ENCODE results near the gene SCP2D1. TPM values are rescaled to one million over a fixed set of nuclear protein-coding genes. Genes with fewer than 3 reads are reported as not detected.

The SCP2D1 gene
- total and polyA plus RNA-seq, 9 of the 15 experiments (the other 6 are each of a cell fraction or from before 2014, with no cell fraction given), result not detected

DNA sequence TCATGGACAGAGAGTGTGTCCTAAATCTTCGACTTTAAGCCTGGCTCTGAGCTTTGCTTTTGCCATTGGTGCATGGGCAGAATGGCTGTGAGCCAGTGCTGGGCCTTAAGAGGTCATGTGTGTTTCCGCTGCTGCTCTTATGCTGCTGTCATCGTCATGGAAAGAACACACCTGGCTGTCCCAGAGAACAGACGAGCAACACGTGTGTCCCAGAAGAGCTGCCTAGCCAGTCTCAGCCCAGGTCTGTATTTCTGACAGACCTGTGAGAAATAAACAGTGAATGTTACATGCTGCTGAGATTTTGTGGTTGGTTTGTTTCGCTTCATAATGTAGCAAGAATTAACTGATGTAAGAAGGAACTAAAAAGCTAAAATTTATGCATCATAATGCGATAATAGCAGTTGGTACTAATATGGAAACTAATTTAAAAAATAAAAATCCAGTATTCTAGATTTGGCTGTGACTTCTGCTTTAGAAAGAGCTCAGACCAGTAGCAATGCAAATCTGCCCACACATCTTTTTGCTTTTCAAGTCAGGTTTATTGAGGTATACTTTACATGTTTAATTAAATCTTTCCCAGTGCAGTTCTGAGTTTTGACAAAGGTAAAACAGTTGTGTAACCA lies 11.5 kb upstream of the SCP2D1 start:
- DNase-seq (ENCODE audit: extremely low read depth in 1 of 4, low spot score in 3 of 4) (no peak), ATAC-seq (no peak), FAIRE-seq (no peak)
- Histone ChIP-seq H3K27ac (ENCODE audit: extremely low read depth, low read depth, low read length) (no peak overlapping the region), H3K9ac (ENCODE audit: insufficient read depth in 1 of 2, low read depth in 2 of 2, low read length in 2 of 2) (no peak overlapping the region), H2AFZ (ENCODE audit: low read depth, low read length) (no peak overlapping the region), H3K4me2 (ENCODE audit: insufficient read depth, low read length) (no peak overlapping the region), H3K4me1 (replicated peaks in 1 of 2; ENCODE audit: control insufficient read depth in 2 of 2, insufficient read depth in 2 of 2, low read length in 2 of 2) (no peaks in the 10 kb centered on the region), H4K20me1 (replicated peaks; ENCODE audit: control insufficient read depth, insufficient read depth, low read length) (no peaks in the 10 kb centered on the region), H3K79me2 (ENCODE audit: control insufficient read depth, insufficient read depth, low read length) (no peaks in the 10 kb centered on the region), H3K4me3 (no peak overlapping the region), H3K36me3 (ENCODE audit: control insufficient read depth, insufficient read depth, low read length) (no peaks in the 10 kb centered on the region), H3K27me3 (ENCODE audit: control insufficient read depth in 2 of 2, insufficient read depth in 2 of 2, low read length in 2 of 2) (no peaks in the 10 kb centered on the region), H3K9me1 (ENCODE audit: control insufficient read depth, insufficient read depth, low read length) (no peaks in the 10 kb centered on the region), H3K9me3 (replicated peaks; ENCODE audit: control insufficient read depth, insufficient read depth, low read depth, low read length) (no peaks in the 10 kb centered on the region)
- WGBS (ENCODE audit: insufficient coverage, low coverage, missing lambda C conversion rate), result 0% methylated on average over 6 of the region's 7 CpGs
- CTCF ChIA-PET (ENCODE audit: low intra/inter-chr PET ratio), result no interaction called here
- no TSS peak for BruUV-seq (replicated peaks)
- POLR2A ChIA-PET, result no interaction called here
- TF ChIP-seq U2AF1 (optimal IDR thresholded peaks at IDR 0.05; ENCODE audit: low read depth, low read length) (no peak), HSF4 (CRISPR knock-in tag; IDR thresholded peaks at IDR 0.05; ENCODE audit: borderline replicate concordance) (no peak), BCOR (IDR thresholded peaks at IDR 0.05) (no peak), RAD51 (IDR thresholded peaks at IDR 0.05; ENCODE audit: borderline replicate concordance, low read depth) (no peak), RBM15 (IDR thresholded peaks at IDR 0.05; ENCODE audit: insufficient read depth, low read length) (no peak), KDM2B (CRISPR knock-in tag; IDR thresholded peaks at IDR 0.05) (no peak), ZSCAN29 (IDR thresholded peaks at IDR 0.05) (no peak), JUND (IDR thresholded peaks at IDR 0.05; ENCODE audit: borderline replicate concordance, low read depth, low read length) (no peak), JUND (tag; IDR thresholded peaks at IDR 0.05; ENCODE audit: borderline replicate concordance, low read depth, low read length) (no peak)
- TF ChIP-seq, protein P1, sequence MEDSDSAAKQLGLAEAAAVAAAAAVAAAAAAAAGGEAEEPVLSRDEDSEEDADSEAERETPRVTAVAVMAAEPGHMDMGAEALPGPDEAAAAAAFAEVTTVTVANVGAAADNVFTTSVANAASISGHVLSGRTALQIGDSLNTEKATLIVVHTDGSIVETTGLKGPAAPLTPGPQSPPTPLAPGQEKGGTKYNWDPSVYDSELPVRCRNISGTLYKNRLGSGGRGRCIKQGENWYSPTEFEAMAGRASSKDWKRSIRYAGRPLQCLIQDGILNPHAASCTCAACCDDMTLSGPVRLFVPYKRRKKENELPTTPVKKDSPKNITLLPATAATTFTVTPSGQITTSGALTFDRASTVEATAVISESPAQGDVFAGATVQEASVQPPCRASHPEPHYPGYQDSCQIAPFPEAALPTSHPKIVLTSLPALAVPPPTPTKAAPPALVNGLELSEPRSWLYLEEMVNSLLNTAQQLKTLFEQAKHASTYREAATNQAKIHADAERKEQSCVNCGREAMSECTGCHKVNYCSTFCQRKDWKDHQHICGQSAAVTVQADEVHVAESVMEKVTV (CRISPR knock-in tag; IDR thresholded peaks at IDR 0.05), result no peak
- intact Hi-C loops (cut with micrococcal nuclease) (no loop called here), in situ Hi-C loops (cut with MboI) (no loop called here)

Data from K562 (cell line).